ENCODE data around the gene DNM1L.

- TF ChIP-seq CTCF (IDR thresholded peaks at IDR 0.05) (no peak), SIN3A (IDR thresholded peaks at IDR 0.05; ENCODE audit: borderline replicate concordance, low read depth, low read length) (no peak)
Measured at GRCh38 chr12:32708926-32709325, 29.8 kb downstream of the DNM1L start.

Measured in SK-N-SH (cell line).